NCI-H82 (cell line): ENCODE results near the gene SLC6A18.

ENCODE experiments used
- DNase-seq: peaks from one replicate; lab custom pipeline; 2025; lab: John Stamatoyannopoulos, UW

SLC6A18 gene

GRCh38 chr5:1231354-1231905 is 6.2 kb downstream of the SLC6A18 start:
- peak; percentile 52 for DNase-seq

DNA sequence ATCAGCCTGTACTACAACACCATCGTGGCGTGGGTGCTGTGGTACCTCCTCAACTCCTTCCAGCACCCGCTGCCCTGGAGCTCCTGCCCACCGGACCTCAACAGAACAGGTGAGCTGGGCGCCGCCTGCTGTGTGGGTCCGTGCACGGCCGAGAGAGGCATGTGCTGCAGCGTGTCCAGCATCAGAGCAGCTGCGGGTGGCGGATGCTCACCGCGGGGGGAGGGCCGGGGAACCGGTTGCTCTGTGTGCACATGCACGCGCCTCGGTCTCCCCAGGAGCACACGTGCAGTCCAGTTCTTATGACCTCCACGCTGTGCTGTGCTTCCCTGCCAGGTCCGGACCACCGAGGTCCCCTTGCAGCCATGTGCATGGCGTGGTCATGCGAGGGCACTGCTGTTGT is 7.6 kb downstream of the SLC6A18 start:
- DNase-seq, result no peak

- DNase-seq, result peak; percentile 6
These were observed 10.2 kb downstream of the SLC6A18 start for GRCh38 chr5:1235379-1235778.

- no peak for DNase-seq
These were observed 10.7 kb downstream of the SLC6A18 start for GRCh38 chr5:1235838-1236237.

DNA sequence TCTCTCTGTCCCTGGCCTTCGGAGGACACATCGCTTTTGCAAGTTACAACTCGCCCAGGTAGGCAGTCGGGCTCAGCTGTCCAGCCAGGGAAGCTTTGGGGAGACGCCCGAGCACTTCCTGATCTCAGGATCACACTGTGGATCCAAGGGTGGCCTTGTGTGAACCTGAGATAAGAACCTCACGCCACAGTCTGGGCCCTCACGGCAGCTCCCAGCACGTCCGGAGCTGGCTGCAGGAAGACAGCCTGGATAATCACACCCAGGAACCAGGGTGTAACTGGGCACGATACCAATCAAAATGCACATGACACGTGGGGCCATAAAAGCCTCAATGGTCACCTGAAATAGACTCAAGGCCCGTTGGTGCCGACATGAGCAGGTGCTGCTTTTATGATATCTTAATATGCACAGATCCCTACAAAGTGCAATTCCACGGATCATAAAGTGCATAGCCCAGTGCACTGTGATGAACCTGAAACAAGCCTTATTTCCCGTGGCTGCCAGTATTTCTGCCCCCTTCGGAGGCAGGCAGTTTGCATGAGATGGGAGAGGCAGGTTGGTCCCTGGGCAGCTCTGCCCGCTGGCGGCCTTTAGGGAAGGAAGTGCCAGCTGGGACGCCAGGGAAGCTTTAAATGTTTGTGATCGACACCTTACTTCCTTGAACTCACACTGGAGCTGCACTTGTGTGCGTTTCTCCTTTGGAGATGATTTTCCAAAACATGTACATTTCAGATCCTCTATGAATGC is 14.5 kb downstream of the SLC6A18 start:
- no peak for DNase-seq

DNA sequence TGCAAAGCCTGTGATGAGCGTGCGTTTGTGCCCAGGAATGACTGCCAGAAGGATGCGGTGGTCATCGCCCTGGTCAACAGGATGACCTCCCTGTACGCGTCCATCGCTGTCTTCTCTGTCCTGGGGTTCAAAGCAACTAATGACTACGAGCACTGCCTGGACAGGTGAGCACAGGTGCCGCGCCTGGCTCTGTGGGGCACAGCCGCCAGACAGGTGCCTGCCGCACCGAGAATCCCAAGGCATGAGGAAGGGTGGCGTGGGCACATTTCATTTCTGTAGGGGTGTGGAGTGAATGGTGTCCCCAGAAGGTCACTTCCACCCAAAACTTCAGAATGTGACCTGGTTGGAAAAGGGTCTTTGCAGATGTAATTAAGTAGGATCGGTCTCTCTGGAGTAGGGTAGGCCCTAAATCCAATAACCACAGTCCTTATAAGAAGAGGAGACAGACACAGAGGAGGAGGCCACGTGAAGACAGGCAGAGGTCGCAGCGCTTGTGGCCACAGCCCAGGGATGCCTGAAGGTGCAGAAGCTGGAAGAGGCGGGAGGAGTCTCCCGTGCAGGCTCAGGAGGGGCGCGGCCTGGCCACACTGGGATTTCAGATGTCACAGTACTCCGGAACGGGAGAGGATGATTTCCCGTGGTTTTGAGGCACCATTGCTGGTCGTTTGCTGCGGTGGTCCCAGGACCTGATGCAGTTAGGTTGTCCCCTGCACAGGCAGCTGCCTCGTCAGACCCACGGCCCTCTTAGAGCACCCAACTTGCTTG is 15.5 kb downstream of the SLC6A18 start:
- DNase-seq, result no peak

DNA sequence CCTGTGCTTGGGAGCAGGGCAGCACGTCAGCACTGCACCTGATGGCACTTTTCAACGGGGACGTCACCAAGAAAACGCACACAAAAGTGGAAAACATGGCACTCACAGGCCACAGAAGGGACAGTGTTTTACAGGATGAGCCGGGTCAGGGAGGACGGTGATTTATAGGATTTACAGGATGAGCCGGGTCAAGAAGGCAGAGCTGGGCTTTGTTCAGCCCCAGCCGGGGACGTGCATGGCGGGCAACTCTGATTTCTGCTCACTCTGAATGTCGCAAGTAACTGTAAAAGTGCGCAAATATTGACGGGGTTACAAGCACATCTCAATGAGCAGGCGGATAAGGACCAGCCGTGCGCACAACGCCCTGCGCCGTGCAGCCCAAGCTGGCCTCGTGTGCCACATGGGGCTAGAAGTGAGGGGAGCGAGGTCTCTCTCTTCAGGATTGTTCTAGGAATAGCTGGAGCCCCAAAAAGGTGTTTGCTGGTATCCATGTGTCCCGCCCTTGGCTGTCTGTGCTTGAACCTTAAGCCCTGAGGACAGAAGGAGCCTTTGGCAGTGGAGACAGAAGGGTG is 16.4 kb downstream of the SLC6A18 start:
- no peak for DNase-seq

GRCh38 chr5:1242733-1243486 is 17.7 kb downstream of the SLC6A18 start:
- DNase-seq, result no peak

GRCh38 chr5:1243487-1244130 is 18.4 kb downstream of the SLC6A18 start:
- no peak for DNase-seq

DNA sequence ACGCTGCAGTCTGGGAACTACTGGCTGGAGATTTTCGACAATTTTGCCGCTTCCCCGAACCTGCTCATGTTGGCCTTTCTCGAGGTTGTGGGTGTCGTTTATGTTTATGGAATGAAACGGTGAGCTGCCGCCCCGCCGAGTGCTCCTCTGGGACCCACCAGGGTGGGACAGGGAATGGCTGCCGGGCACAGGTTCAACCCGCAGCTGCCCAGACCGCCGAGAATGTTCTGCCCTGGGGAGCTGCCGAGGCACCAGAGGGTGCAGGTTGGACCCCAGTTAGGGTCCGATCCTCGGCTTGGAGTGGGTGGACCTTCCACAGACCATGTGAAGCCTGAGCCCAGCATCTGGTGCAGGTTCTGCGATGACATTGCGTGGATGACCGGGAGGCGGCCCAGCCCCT is 19.1 kb downstream of the SLC6A18 start:
- DNase-seq, result no peak

- DNase-seq, result no peak
These were observed 19.8 kb downstream of the SLC6A18 start for GRCh38 chr5:1244976-1245375.

DNA sequence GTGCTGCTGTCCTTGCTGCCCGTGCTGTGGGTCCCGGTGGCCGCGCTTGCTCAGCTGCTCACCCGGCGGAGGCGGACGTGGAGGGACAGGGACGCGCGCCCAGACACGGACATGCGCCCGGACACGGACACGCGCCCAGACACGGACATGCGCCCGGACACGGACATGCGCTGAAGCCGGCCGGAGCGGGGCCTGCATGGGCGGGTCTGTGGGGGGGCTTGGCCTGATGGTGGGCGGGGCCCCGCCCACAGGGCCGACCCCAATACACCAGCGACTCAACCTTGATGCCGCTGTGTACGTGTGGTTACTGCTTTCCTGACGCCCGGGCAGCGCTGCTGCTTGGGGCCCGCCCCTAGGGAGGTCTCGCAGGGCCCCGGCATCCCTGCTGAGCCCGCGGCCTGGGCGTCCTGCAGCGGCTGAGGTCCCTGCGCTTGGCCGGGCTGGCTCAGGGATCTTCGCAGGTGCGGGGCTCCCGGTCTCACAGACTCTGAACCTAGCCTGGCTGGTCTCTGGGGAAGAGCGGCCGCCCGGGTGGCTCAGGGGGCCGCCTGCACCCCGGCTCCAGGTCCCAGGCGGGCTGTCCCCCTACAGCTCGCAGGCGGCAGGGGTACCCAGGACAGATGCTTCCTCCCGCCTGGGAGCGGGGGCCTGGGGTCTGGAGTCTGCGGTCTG is 20.9 kb downstream of the SLC6A18 start:
- no peak for DNase-seq

- DNase-seq, result peak; percentile 16
These were observed 21.7 kb downstream of the SLC6A18 start for GRCh38 chr5:1246711-1247431.

DNA sequence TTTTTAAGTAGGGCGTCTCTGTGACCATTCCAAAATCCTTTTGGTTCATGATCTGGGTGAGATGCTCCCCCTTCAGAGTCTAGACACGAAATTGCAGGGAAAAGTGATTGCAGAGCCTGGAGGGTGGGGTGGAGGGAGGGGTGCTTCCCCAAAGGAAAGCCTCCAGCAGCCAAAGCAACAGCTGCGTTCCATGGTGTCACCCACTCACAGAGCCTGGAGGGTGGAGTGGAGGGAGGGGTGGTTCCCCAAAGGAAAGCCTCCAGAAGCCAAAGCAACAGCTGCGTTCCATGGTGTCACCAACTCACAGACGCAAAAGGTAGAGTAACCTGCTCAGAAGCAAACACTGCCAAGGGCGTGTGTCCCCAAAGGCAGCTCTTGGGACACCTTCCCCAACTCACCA is 22.6 kb downstream of the SLC6A18 start:
- no peak for DNase-seq

DNA sequence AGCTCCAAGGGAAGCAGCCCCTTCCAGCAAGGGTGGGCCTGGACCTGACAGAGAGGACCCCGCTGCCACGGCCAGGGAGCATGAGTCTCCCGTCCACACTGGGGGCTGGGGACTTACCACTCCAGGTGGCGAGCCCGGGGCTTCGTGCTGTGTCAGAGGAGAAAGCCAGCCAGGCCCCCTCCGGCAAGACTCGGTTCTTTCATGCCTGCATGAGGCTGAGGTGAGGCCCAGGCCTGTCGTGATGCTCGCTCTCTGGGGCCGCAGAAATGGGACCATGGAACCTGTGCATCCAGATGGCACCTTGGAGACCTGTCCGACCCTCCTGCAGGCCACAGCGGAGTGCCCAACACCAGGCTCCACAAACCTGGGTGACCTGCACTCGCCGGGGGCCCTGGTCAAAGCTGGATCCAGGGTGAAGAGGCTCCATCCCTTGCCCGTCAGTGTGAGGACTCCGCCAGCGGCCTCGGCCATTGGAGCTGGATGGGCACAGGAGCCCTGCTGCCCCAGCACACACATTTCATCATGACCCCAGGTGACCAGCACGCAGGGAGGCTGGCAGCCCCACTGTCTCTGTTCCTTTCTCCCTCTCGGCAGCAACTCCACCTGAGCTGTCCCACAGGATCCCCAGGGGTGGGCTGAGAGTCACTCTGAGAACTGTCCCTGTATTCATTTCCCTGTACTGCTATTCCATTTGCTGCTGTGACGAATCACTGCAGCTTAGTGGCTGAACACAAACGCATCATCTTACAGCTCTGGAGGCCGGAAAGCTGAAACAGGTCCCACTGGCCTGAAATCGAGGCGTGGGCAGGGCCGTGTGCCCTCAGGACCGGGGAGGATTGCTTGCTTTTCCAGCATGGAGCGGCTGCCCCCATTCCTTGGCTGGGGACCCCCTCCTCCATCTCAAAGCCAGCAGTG is 24.4 kb downstream of the SLC6A18 start:
- DNase-seq, result no peak

GRCh38 chr5:1251678-1252580 is 26.7 kb downstream of the SLC6A18 start:
- DNase-seq, result peak; percentile 88

- DNase-seq, result no peak
These were observed 27.5 kb downstream of the SLC6A18 start for GRCh38 chr5:1252681-1253080.

DNA sequence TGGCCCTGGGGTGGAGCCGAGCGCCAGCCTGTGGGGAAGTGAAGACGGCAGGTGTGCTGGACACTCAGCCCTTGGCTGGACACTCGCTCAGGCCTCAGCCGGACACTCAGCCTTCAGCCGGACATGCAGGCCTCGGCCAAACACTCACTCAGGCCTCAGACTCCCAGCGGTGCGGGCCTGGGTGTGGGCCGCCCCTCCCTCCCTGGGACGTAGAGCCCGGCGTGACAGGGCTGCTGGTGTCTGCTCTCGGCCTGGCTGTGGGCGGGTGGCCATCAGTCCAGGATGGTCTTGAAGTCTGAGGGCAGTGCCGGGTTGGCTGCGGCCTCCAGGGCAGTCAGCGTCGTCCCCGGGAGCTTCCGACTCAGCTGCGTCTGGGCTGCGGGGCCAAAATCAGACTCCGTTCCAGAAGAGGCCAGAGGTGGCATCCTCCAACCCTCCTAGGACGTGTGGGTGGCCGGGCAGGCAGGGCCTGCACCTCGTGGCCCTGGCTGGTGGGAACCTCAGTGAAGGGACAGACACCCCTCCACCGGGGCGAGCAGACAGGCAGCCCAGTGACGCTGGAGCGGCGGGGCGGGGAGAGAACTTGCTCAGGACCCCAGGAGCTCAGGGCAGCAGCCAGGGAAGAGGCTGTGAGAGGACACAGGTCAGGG is 28.4 kb downstream of the SLC6A18 start:
- no peak for DNase-seq
